TTC549 (cell line): ENCODE measurements around the gene SMCHD1.
"Not testable (repeated sequence)": the region's sequence is repeated elsewhere in the genome, so short reads cannot be mapped to it uniquely, and the experiment has no call there.

ENCODE experiments used
- FAIRE-seq: peaks from 2 replicates; lab custom pipeline; 2012; peaks lifted over from hg19 to GRCh38; lab: Jason Lieb, UNC

The SMCHD1 gene

DNA sequence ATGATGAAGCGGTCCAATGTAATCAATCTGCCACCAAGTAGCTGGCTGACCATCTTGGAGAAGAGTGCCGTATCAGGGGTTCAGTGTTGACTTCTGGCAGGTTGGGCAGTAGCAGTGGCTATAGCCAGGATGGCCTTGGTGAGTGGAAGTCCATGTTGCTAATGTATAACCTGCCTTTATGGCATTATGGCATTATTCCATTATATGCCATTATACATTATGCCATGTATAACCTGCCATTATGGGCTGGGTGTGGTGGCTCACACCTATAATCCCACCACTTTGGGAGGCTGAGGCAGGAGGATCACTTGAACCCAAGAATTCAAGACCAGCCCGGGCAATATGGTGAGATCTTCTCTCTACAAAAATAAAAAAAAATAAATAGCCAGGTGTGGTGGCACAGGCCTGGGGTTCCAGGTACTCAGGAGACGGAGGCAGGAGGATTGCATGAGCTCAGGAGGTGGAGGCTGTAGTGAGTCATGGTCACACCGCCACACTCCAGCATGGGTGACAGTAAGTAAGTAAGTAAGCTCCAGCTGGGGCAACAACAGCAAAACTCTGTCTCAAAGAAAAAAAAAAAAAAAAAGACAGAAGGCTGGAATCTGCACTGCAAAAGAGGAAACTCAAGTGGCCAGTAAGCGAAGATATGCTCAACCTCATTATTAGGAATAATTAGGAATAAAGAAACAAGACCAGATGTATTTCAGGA is 166.8 kb downstream of the SMCHD1 start:
- no peak for FAIRE-seq

DNA sequence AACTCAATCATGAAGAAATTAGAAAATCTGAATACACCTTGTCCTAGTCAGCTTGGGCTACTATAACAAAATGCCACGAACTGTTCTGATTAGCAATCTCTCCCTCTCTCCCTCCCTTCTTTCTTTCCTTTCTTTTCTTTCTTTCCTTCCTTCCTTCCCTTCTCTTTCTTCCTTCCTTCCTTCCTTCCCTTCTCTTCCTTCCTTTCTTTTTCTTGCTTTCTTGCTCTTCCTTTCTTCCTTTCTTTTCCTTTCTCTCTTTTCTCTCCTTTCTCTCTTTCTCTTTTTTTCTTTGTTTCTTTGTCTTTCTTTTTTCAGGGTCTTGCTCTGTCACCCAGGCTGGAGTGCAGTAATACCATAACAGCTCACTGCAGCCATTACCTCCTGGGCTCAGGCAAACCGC is 167.7 kb downstream of the SMCHD1 start:
- no peak for FAIRE-seq

DNA sequence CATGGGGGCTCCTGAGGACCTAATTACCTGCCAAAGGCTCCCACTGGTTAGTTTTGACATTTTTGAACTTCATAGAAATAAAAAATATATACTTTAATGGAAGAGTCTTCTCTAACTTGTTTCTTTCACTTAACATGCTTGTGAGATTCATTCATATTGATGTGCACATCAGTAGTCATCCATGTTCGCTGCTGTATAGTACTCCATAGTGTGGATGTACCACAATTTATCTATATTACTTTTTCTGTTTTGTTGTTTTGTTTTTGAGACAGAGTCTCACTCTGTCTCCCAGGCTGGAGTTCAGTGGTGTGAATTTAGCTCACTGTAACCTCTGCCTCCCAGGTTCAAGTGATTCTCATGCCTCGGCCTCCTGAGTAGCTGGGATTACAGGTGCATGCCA is 168.4 kb downstream of the SMCHD1 start:
- FAIRE-seq, result no peak

DNA sequence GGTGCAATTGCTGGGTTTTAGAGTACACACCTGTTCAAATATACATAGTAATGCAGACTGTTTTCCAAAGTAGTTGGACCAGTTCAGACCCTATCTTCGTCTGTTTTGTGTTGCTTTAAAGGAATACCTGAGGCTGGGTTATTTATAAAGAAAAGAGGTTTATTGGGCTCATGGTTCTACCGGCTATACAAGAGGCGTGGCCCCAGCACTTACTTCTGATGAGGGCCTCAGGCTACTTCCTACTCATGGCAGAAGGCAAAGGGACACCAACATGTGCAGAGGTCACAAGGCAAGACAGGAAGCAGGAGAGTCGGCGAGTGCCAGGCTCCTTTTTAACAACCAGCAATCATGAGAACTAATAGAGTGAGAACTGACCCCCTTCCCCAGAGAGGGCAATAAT is 169.3 kb downstream of the SMCHD1 start:
- FAIRE-seq, result no peak

DNA sequence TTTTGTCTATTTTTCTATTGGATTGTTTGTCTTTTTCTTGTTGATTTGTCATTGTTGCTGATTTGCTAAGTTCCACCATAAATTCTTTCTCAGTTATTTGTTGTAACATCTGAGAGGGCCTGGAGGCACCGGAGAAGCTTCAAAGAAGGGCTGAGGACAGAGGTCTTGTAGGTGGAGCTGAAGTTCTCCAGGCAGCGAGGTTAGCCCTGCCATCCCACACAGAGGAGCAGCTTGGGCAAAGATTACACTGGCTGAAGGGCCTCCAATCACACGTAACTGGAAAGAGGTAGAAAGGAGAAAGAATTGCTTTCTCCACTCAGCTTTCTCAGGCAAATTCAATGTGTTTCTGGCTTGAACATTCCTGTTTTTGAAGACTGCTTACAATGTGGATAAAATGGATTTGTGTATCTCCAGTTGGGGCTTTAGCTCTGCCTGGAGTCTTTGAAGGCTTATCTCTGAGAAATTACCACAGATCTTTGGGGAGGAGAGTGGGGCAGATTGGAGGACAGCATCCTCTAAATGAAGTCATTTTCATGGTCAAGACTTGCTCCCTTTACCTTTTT is 170.2 kb downstream of the SMCHD1 start:
- no peak for FAIRE-seq

DNA sequence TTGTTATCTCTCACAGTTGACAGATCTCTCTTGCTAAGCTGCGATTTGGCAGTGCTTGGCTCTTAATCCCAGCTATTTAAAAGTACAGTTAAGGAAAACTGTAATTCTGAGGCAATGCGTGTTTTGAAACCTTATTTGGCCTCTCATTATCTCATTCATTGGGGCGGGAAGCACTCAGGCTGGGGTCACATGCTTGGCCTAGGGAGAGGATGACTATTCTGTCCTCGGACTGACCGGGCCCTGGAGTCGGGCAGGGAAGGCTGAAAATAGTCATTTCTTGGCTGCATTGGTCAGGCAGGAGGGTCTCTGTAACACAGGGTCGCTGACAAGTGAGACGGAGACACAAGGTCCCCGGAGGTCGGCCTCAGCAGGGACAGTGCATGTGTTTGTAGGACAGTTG is 171.1 kb downstream of the SMCHD1 start:
- no peak for FAIRE-seq

DNA sequence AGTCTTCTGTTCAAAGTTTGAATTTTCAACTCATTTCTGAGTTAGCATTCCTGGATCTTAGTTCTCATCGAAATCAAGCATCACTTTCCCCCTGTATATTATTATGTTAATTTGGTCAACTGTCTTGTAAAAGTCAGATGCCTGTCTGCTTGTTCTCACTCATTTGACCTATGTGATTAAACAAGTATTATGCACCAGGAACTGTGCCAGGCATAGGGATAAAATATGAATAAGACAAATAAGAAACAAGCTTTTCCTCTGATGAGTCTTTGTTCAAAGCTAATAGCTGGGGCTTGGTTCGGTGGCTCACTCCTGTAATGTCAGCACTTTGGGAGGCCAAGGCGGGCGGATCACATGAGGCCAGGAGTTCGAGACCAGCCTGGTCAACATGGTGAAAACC is 171.5 kb downstream of the SMCHD1 start:
- no peak for FAIRE-seq

DNA sequence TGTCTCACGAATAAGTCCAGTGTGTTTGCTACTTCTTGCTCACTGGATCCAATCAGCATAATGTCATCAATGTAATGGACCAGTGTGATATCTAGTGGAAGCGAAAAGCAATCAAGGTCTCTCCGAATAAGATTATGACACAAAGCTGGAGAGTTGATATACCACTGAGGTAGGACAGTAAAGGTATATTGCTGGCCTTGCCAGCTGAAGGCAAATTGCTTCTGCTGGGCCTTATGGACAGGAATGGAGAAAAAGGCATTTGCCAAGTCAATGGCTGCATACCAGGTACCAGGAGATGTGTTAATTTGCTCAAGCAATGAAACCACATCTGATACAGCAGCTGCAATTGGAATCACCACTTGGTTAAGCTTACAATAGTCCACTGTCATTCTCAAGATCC is 180.6 kb downstream of the SMCHD1 start:
- FAIRE-seq, result not testable (repeated sequence)

DNA sequence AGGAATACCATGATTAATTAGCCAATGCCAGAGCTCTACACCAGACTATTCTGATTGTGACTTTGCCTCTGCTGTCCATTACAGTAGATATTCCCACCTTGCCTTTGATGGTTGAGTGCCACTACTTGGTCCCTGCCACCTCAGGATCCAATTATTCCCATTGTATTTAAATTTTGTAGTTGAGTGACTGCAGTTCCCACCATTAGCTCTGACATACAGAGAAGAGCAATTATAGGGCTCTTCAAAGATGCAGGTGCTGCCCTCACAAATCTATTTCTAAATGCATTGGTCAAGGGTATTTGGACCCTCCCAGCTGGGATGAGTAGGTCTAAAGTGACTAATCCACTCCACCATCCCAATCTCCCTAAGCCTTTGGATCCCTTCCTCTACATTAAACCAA is 181.8 kb downstream of the SMCHD1 start:
- not testable (repeated sequence) for FAIRE-seq

DNA sequence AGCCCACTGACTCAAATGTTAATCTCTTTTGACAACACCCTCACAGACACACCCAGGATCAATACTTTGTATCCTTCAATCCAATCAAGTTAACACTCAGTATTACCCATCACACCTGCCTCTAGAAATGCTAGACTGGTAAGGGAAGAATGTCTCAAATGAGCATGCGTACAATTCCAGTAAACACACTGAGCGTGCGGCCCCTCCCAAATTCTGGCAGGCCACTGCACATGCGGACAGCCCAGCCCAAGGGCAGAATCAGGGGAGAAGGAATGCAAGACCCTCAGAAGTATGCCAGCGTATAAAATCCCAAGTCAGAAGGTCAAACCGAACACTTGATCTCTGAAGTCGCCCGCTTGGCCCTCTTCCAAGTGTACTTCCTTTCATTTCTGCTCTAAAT is 183.7 kb downstream of the SMCHD1 start:
- FAIRE-seq, result no peak

DNA sequence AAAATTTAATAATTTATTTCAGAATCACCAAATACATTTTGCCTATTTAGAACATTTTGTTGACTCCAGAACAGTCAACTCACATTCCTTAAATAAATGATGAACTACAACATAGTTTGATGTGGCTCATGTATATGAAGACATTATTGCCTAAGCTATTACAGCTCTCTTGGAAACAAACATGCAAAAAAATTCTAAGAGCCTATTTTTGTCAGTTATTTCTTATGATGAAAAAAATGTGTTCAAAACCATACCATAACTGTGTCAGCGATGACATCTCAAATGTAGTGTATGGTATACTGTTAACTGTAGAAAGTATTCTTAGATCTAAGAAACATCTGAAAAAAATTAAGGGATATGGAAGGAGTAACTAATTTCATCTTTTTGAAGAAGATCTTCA is 185.0 kb downstream of the SMCHD1 start:
- FAIRE-seq, result no peak

DNA sequence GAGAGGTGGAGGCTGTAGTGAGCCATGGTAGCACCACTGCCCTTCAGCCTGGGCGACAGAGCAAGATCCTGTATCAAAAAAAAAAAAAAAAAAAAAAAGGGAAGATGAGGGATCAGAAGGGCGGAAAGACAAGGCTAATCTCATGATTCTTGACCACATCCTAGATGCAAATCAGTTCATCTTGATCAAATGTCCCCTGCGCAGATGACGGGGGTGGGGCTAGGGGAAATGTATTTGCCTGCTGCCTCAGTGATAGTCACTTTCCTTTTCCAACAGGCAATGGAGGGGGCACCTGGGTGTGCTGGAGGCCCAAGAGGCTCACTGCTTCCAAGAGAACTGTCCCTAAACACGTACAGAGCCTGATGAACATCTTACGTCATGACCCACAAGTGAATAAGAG is 187.6 kb downstream of the SMCHD1 start:
- no peak for FAIRE-seq

DNA sequence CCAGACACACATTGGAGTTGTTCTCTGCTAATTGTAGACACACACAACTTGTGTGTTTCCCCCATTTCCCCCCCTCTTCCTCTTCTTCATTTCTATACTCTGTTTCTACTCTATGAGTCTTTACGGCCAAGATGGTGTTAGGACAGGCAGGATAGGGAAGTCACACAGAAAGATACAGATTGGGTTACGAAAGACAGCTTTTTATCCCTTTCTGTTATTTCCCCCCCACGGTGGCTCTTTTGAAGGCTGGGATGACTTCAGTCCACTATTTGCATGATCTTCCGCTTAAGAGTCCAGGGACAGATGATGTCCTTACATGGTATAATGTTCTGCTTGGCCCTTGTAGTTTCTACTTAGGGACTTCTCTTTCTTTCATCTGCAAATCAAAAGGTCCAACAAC is 189.6 kb downstream of the SMCHD1 start:
- no peak for FAIRE-seq

DNA sequence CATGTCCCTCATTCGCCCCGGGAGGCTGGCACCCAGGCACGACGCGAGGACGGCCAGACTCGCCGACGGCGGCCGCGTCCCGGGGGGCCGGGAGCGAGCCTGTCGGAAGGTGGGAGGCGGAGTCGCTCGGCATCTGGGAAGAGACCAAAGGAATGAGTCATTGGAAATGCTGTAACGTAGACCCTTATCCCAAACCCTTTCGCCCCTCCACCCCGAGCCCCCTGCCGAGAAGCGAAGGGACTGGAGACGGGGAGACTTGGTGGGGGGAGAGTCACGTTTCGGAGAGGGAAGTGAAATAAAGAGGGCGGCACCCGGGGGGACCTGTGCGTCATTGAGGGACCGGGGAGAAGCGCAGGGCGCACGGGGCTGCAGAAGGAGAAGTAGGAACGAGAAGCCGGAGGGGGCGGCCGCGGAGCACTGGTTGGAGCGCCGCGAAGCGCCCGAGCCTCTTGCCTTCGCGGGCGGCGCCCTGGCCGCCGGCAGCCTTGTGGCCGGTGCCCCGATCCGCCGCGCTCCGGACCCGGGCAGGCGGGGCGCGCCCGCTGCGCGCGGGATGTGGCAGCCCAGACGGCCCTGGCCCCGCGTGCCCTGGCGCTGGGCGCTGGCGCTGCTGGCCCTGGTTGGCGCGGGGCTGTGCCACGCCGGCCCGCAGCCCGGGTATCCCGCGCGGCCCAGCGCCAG is 191.2 kb downstream of the SMCHD1 start, which contains the start of gene EMILIN2:
EMILIN2 (plus strand) TSS at position 371 of the 681 bp plus-strand sequence; CDS start at position 554, 183 bp downstream.
- FAIRE-seq, result no peak

DNA sequence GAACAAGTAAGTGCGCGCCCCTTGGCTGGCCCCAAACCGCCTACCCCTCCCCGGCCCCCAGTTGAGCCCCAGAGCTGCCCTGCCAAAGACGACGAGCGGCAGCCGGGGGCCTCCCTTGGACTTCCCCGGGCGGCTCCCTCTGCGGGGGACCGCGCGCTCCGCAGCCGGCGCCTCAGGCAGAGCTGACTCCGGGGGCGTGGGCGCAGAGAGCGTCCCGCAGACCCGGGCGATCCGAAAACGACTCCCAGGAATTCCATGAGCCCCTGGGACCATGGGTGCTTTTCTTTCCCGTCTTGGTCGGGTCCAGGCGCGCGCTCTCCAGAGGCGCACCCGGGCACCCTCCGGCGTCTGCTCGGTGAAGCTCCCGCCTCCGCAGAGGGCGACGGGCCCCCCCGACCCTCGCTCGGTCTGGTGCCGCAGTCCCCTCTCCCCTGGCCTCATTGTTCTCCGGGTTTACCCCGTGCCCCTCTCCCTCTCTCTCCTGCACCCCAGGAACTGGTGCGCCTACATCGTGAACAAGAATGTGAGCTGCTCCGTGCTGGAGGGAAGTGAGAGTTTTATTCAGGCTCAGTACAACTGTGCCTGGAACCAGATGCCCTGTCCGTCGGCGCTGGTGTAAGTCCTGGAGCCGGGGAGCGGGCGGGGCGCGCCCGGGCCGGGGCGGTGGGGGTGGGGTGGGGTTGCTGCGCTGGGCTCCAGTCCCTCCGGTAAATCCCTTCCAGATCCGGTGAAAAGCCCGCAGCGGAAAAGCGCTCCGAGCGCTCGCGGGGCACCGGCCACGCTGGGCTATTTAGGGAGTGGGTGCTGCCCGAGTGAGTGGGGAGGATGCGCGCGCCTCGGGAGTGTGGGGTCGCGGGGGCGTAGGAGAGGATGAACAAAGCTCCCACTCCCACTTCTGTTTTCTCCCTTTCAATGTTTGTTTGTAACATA is 192.1 kb downstream of the SMCHD1 start:
- no peak for FAIRE-seq

DNA sequence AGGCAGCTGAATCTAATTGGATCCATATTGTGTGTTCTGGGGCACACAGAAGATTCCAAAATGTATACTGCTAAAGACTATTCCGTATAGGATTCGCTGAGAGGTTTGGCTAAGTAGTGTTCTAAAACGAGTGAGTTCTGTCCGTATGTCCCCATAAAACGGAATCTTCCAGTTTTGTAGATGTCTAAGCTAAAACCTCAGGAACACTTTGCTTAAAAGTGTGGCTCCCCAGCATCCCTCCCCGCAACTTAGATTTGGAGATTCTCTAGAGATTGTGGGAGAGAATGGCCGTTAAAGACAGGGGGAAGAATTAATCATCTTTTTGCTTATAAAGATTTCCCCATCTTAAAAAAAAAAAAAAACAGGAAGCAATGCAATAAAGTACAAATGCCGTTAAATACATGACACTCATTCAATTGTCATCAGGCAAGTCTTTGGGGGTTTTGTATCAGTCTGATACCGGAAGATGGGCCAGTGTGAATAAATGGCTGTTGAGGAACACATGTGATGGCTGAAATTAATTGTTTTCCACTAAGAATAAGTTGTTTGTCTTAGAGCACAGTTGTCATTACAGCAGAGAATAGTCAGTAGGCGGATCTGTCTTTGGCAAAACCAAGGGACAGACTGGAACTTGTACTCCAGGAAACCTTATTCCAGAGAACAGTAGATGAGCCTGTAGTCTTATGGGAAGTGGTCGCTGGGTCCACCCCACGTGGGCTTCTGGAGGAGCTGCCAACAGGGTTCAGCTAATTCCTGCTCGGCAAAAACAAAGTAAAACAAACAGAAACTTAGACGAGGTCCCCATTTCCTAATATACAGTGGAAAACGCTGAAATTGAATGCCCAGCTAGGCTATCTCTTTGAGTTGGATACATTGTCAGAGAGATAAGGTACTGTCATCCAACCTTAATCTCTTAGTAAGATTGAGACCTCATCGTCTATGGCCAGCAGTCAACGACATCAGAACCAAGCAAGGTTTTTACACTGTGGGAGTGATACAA is 193.0 kb downstream of the SMCHD1 start:
- FAIRE-seq, result no peak

DNA sequence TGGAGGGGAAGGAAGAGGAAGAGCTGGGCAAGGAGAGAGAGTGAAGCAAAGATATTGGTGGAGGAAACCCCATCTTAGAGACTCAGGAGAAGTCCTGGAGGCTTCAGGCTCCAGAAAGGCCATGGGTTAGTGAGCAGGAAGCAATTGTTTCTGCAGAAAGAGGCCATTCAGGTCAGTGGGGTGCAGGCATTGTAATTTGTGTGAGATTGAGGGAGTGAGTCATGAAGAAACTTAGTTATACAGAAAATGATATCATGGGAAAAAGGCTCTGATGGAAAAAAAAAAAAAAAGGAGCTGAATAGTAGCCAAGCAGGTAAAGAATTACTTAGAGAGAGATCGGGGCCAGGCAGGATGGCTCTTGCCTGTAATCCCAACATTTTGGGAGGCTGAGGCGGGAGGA is 195.3 kb downstream of the SMCHD1 start:
- FAIRE-seq, result no peak

DNA sequence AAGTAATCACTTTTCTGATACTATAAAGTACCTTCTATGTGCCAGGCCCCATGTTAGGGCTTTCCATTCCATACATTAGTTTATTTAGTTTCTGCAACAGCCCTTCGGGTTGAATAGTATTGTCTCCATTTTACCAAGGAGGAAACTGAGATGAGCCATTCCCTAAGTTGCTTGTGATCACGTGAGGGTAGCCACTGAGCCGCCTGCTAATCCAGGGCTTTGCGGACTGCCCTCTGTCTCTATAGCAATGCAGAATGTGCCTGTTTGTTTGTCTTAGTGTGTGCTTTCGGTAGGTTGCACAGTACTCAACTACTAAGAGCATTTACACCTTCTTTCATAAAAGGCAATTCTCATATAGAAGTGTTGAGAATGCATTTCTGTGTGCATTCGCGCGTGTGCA is 196.2 kb downstream of the SMCHD1 start:
- FAIRE-seq, result no peak

DNA sequence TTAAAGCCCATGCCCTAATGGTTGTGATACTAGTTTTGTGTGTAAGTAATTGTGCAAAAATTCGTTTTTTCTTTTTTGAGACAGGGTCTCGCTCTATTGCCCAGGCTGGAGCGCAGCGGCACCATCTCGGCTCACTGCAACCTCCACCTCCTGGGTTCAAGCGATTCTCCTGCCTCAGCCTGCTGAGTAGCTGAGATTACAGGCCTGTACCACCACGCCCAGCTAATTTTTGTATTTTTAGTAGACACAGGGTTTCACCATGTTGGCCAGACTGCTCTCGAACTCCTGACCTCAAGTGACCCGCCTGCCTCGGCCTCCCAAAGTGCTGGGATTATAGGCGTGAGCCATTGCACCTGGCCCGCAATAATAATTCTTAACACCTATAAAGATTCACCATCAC is 196.9 kb downstream of the SMCHD1 start:
- FAIRE-seq, result not testable (repeated sequence)

DNA sequence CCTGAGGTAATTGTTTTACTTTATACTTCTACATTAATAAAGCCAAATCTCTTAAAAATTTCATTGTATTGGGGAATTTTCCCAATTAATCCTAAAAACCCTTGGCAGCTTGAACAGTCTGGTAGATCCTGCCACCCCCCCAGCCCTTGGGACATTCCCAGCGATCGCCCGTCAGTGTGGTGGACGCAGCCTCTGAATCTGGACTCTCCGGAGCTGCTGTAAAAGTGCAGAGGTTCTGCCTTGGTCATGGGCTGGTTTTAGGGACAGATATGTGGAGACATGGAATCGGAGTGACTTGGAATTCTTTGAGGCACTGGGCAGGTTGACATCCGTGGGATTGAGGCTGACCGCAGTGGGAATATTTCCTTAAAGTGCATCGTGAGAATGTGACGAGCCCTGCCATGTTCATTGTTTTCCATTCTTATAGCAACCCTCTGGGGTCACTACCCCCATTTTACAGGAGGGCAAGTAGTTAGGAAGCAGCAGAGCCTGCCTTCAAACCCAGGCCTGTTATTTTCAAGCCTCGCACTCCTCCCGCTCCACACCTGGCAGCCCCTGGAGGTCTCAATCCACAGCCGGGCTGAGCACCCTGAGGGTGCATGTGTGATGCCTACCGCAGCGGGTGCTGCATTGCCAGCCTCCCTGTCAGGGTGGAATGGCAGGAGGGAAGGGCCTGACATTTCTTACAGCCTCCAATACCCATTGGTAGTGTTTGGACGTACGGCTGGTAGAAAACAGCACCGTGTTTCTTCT is 197.8 kb downstream of the SMCHD1 start:
- no peak for FAIRE-seq
